ENCODE results near the gene DBF4.

GRCh38 chr7:87877366-87878040, 1.2 kb downstream of the DBF4 start:
- TF ChIP-seq CTCF (conservative IDR thresholded peaks at IDR 0.05): no peak
- TF ChIP-seq EZH2 (IDR thresholded peaks at IDR 0.05; ENCODE audit: low read depth): no peak

Measured in PC-9 (cell line).